SK-N-SH (cell line): ENCODE results near the gene COX4I2. TPM values are rescaled to one million over a fixed set of nuclear protein-coding genes. Genes with fewer than 3 reads are reported as not detected.

ENCODE experiments used
- CTCF ChIA-PET: fragments of 300-600, 350-600 bp; formaldehyde crosslinking; extraction: SDS; loops from one replicate; lab custom pipeline; 2021; lab: Yijun Ruan, JAX
- POLR2A ChIA-PET: fragments of 350-600 bp; sonication (Branson Sonifier 250); formaldehyde crosslinking; extraction: SDS; loops from one replicate; lab custom pipeline; 2020; ENCODE audit warnings: antibody characterized with exemption, inconsistent platforms; lab: Yijun Ruan, JAX
- DNase-seq: peaks from one replicate; pipeline ENCODE4 v3.0.0; 2012
- H2AFZ ChIP-seq: fragments of 200-600 bp; sonication (generic); 2 replicates; pipeline ENCODE4 v1.8.1; 2016; ENCODE audit warnings: antibody characterized with exemption, mild to moderate bottlenecking, low read depth
- H3F3A ChIP-seq: fragments of 200-600 bp; sonication (generic); replicated peaks from 2 replicates; pipeline ENCODE3; 2016; ENCODE audit warnings: antibody characterized with exemption, mild to moderate bottlenecking; ENCODE audit not compliant: insufficient read depth
- H3K27ac ChIP-seq, 2 experiments: fragments of 200-500 bp in 1 of 2; fragments of 200-600 bp in 1 of 2; sonication (Bioruptor generic) in 1 of 2; sonication (generic), shearing (Covaris generic) in 1 of 2; 2 replicates each; pipeline versions ENCODE4 v1.5.1 to v1.6.1; 2014 to 2016; ENCODE audit warnings: low read depth in 2 of 2, inconsistent platforms in 1 of 2, low read length in 1 of 2, mild to moderate bottlenecking in 1 of 2, mixed read lengths in 1 of 2
- H3K27me3 ChIP-seq: fragments of 200-600 bp; sonication (generic), shearing (Covaris generic); 2 replicates; pipeline ENCODE4 v1.6.1; 2016; ENCODE audit warnings: mixed run types; ENCODE audit not compliant: insufficient read depth
- H3K36me3 ChIP-seq, 2 experiments: fragments of 200-500 bp in 1 of 2; fragments of 200-600 bp in 1 of 2; sonication (Bioruptor generic) in 1 of 2; sonication (generic) in 1 of 2; replicated peaks in 1 of 2; 2 replicates each; pipeline versions ENCODE3 to v1.5.1; 2014 to 2016; ENCODE audit warnings: low read length in 1 of 2, mild to moderate bottlenecking in 1 of 2; ENCODE audit not compliant: insufficient read depth in 2 of 2, control insufficient read depth in 1 of 2
- H3K4me1 ChIP-seq, 2 experiments: fragments of 200-500 bp in 1 of 2; fragments of 200-600 bp in 1 of 2; sonication (Bioruptor generic) in 1 of 2; sonication (generic), shearing (Covaris generic) in 1 of 2; 2 replicates each; pipeline versions ENCODE4 v1.5.1 to v1.6.1; 2014 to 2016; ENCODE audit warnings: low read depth in 1 of 2, low read length in 1 of 2, mixed run types in 1 of 2; ENCODE audit not compliant: insufficient read depth in 2 of 2, control insufficient read depth in 1 of 2
- H3K4me2 ChIP-seq: fragments of 200-600 bp; sonication (generic), shearing (Covaris generic); 2 replicates; pipeline ENCODE4 v1.6.1; 2017; ENCODE audit warnings: mixed run types
- H3K4me3 ChIP-seq, 2 experiments: fragments of 200-500 bp in 1 of 2; fragments of 200-600 bp in 1 of 2; sonication (Bioruptor generic) in 1 of 2; sonication (generic), shearing (Covaris generic) in 1 of 2; 2 replicates each; pipeline versions ENCODE4 v1.5.1 to v1.8.1; 2014 to 2016; ENCODE audit warnings: low read depth in 2 of 2, inconsistent platforms in 1 of 2, low read length in 1 of 2, mild to moderate bottlenecking in 1 of 2, mixed read lengths in 1 of 2, moderate library complexity in 1 of 2
- H3K79me2 ChIP-seq: fragments of 200-600 bp; sonication (generic); 2 replicates; pipeline ENCODE4 v1.8.1; 2017; ENCODE audit warnings: mild to moderate bottlenecking; ENCODE audit not compliant: insufficient read depth
- H3K9ac ChIP-seq: fragments of 200-600 bp; sonication (generic); 2 replicates; pipeline ENCODE4 v1.6.1; 2017; ENCODE audit warnings: mixed run types
- H3K9me2 ChIP-seq: fragments of 200-600 bp; sonication (generic); 2 replicates; pipeline ENCODE4 v1.6.1; 2017; ENCODE audit warnings: mixed run types
- H3K9me3 ChIP-seq: fragments of 200-600 bp; sonication (generic); 2 replicates; pipeline ENCODE4 v1.6.1; 2017; ENCODE audit warnings: mixed run types, mild to moderate bottlenecking, moderate library complexity
- H4K20me1 ChIP-seq: fragments of 200-600 bp; sonication (generic); 2 replicates; pipeline ENCODE4 v1.6.1; 2017; ENCODE audit warnings: mild to moderate bottlenecking, mixed run types; ENCODE audit not compliant: insufficient read depth
- FOSL2 ChIP-seq: IDR thresholded peaks from 2 replicates; pipeline ENCODE4 v1.4.0; 2012; ENCODE audit warnings: low read depth, mild to moderate bottlenecking, moderate library complexity, borderline replicate concordance
- FOXM1 ChIP-seq: IDR thresholded peaks from 2 replicates; pipeline ENCODE4 v1.4.0; 2012; ENCODE audit warnings: low read depth, mild to moderate bottlenecking
- NRF1 ChIP-seq: IDR thresholded peaks from 2 replicates; pipeline ENCODE4 v1.6.1; 2012; ENCODE audit warnings: low read depth, mild to moderate bottlenecking, low read length
- POLR2AphosphoS5 ChIP-seq: IDR thresholded peaks from 2 replicates; pipeline ENCODE4 v1.6.1; 2012; ENCODE audit warnings: low read depth, low read length
- WGBS: methylation state at CpG from one replicate; pipeline ENCODE4 v1.1.6; 2017; ENCODE audit warnings: low lambda C conversion rate; 5-methylcytosine and 5-hydroxymethylcytosine counted together
- polyA plus RNA-seq, 3 experiments: library from polyadenylated mRNA; depleted of rRNA; stranded (reverse); fragments of >200 nt; gene quantifications; 2 replicates each; pipeline ENCODE4 v1.2.3, GENCODE V29; 2012
- TF ChIP-seq, protein P1 (sequence below): IDR thresholded peaks from 2 replicates; pipeline ENCODE4; 2012
- TF ChIP-seq, protein P2 (sequence below): IDR thresholded peaks from 2 replicates; pipeline ENCODE4 v1.4.0; 2012; ENCODE audit warnings: low read depth, borderline replicate concordance
- TF ChIP-seq, protein P3 (sequence below): IDR thresholded peaks from 2 replicates; pipeline ENCODE4 v1.4.0; 2012; ENCODE audit warnings: low read depth, borderline replicate concordance
- TF ChIP-seq, protein P4 (sequence below): fragments of 200-600 bp; sonication (generic); IDR thresholded peaks from 2 replicates; pipeline ENCODE4 v1.6.1; 2017; ENCODE audit warnings: antibody characterized with exemption, mild to moderate bottlenecking, moderate library complexity

Gene COX4I2
- polyA plus RNA-seq, 1 of the 3 experiments (the other 2 are of a cell fraction): 0.21 TPM

DNA sequence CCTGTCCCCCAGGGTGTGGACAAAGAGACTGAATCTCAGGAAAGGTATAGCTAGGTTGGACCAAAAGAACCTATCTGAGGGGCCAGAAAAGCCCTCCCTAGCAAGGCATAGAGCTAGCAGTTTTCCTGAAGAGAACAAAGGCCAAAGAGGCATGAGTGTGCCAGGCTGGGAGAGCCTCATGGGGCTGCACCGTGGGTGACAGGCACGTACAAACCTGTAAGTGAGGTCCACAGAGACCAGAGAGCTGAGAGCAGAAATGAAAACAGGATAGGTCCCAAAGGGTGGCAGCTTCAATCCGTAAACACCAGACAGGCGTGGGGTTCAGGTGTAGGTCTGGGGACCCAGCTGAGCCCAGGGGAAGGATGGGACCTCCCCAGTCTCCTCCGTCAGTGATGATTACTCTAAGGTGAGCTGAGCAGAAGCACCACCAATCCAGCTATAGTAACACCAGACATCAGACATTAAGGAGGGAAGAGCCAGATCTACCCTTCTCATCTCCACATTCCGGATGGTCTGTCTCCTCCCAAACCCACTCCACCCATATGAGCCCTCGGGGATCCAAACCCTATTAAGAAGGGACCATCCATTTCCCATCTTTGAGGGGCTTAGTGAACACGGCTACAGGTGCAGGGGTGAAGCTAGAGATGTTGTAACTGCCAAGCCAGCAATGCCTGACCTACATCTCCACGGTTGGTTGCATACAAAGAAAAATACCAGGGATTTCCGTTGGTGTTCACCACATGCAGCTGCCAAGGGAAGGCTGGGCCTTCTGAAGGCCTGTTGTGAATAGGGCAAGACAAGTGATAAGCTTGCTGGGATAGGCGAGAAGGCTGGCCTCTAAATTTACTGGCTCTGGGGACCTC lies 46.7 kb downstream of the COX4I2 start:
- Histone ChIP-seq H3K36me3 (peaks cover 10 to 19% of the 10 kb centered on the region in 2 experiments), H2AFZ (no peak overlapping the region), H3K9me3 (no peaks in the 10 kb centered on the region), H3K27ac (no peak overlapping the region; a peak in 1 of 4 replicates), H4K20me1 (no peaks in the 10 kb centered on the region), H3K9ac (no peak overlapping the region), H3K27me3 (no peaks in the 10 kb centered on the region), H3K9me2 (no peaks in the 10 kb centered on the region), H3K4me3 (no peak overlapping the region), H3K4me1 (peaks cover 4 to 12% of the 10 kb centered on the region in 2 experiments; a peak in 2 of 4 replicates), H3K79me2 (peaks cover 98% of the 10 kb centered on the region), H3F3A (peaks cover 14% of the 10 kb centered on the region), H3K4me2 (no peak overlapping the region)
- ChIA-PET POLR2A (interaction anchor here (0.7 kb wide), 1 partner anchor 143 kb away, joined by 3 read pairs; no protein-coding TSS in a partner anchor), CTCF (interaction anchor here (0.5 to 3.5 kb wide), 7 partner anchors 9 to 267 kb away, joined by 3 to 13 read pairs (median 4); no protein-coding TSS in a partner anchor)
- WGBS: 95% methylated on average over 10 of the region's 11 CpGs
- no peak for DNase-seq
- TF ChIP-seq POLR2AphosphoS5: no peak
- TF ChIP-seq, protein P1, sequence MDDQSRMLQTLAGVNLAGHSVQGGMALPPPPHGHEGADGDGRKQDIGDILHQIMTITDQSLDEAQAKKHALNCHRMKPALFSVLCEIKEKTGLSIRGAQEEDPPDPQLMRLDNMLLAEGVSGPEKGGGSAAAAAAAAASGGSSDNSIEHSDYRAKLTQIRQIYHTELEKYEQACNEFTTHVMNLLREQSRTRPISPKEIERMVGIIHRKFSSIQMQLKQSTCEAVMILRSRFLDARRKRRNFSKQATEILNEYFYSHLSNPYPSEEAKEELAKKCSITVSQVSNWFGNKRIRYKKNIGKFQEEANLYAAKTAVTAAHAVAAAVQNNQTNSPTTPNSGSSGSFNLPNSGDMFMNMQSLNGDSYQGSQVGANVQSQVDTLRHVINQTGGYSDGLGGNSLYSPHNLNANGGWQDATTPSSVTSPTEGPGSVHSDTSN: no peak
- TF ChIP-seq, protein P2, sequence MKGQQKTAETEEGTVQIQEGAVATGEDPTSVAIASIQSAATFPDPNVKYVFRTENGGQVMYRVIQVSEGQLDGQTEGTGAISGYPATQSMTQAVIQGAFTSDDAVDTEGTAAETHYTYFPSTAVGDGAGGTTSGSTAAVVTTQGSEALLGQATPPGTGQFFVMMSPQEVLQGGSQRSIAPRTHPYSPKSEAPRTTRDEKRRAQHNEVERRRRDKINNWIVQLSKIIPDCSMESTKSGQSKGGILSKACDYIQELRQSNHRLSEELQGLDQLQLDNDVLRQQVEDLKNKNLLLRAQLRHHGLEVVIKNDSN: no peak
- TF ChIP-seq, protein P3, sequence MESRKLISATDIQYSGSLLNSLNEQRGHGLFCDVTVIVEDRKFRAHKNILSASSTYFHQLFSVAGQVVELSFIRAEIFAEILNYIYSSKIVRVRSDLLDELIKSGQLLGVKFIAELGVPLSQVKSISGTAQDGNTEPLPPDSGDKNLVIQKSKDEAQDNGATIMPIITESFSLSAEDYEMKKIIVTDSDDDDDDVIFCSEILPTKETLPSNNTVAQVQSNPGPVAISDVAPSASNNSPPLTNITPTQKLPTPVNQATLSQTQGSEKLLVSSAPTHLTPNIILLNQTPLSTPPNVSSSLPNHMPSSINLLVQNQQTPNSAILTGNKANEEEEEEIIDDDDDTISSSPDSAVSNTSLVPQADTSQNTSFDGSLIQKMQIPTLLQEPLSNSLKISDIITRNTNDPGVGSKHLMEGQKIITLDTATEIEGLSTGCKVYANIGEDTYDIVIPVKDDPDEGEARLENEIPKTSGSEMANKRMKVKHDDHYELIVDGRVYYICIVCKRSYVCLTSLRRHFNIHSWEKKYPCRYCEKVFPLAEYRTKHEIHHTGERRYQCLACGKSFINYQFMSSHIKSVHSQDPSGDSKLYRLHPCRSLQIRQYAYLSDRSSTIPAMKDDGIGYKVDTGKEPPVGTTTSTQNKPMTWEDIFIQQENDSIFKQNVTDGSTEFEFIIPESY: no peak

DNA sequence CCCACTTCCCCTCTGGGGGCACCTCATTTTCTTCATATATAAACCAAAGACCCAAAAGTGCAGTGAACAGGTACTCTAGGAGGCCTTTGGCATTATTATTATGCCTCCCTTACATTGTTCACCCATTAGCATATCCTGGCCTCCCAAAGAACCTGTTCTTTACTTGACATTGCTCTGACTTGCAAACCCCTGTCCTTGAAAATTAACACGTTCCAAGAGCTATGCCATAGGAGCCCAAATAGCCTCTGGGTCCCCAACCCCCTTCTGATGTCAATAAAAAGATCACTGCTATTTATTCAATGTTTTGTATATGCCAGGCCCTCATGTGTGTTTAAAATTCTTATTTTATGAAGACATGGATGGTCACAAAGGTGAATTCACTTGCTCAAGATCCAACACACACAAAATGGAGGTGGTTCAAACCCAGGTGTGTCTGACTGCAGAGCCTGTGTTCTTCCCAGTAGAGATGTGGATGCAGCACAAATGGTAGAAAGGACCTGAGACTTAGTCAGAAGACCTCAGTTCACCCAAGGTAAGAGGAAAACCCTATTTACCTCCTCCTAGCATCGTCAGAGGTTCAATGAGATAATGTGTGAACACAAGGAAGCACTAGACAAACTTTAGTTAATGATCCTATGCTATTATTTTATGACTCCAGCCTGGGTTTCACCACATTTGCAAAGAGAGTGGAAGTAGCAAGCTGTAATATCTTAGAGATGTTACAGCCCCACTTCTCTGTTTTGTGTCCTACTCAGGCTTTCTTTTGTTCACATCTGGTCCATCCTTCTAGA lies 48.3 kb downstream of the COX4I2 start:
- H3K36me3 ChIP-seq: peaks cover 10 to 24% of the 10 kb centered on the region in 2 experiments
- no peaks in the 10 kb centered on the region for H4K20me1 ChIP-seq
- no peak overlapping the region for H2AFZ ChIP-seq
- TF ChIP-seq, protein P4, sequence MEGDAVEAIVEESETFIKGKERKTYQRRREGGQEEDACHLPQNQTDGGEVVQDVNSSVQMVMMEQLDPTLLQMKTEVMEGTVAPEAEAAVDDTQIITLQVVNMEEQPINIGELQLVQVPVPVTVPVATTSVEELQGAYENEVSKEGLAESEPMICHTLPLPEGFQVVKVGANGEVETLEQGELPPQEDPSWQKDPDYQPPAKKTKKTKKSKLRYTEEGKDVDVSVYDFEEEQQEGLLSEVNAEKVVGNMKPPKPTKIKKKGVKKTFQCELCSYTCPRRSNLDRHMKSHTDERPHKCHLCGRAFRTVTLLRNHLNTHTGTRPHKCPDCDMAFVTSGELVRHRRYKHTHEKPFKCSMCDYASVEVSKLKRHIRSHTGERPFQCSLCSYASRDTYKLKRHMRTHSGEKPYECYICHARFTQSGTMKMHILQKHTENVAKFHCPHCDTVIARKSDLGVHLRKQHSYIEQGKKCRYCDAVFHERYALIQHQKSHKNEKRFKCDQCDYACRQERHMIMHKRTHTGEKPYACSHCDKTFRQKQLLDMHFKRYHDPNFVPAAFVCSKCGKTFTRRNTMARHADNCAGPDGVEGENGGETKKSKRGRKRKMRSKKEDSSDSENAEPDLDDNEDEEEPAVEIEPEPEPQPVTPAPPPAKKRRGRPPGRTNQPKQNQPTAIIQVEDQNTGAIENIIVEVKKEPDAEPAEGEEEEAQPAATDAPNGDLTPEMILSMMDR: no peak
- no peak for TF ChIP-seq FOSL2
- no peak for TF ChIP-seq FOXM1
- no peak for TF ChIP-seq NRF1
- TF ChIP-seq, all 33 proteins: peak for 0
- no peaks in the 10 kb centered on the region for H3K9me3 ChIP-seq
- peaks cover 0 to 9% of the 10 kb centered on the region in 2 experiments; a peak in 1 of 4 replicates for H3K4me1 ChIP-seq
- H3K79me2 ChIP-seq: peaks cover 98% of the 10 kb centered on the region
- no peak for DNase-seq
- H3K27ac ChIP-seq: no peak overlapping the region
- no peaks in the 10 kb centered on the region for H3K9me2 ChIP-seq
- no peak overlapping the region for H3K4me2 ChIP-seq
- CTCF ChIA-PET: interaction anchor here (1.0 kb wide), 1 partner anchor 24 kb away, joined by 4 read pairs; no protein-coding TSS in a partner anchor
- H3K4me3 ChIP-seq: no peak overlapping the region
- H3K9ac ChIP-seq: no peak overlapping the region
- WGBS: 100% methylated on average over 2 of the region's 2 CpGs
- POLR2A ChIA-PET: no interaction called here
- no peaks in the 10 kb centered on the region for H3K27me3 ChIP-seq
- peaks cover 13% of the 10 kb centered on the region for H3F3A ChIP-seq
